HepG2 (cell line): ENCODE measurements around the gene CDK14. TPM values are rescaled to one million over a fixed set of nuclear protein-coding genes. Genes with fewer than 3 reads are reported as not detected.

ENCODE experiments used
- ATAC-seq: fragments of 200-7000 bp; cut with Tn5 transposase; 3 replicates; pipeline ENCODE4 v1.9.1; 2020; ENCODE audit warnings: mild to moderate bottlenecking, moderate library complexity
- BruUV-seq: library from RNA; stranded (reverse); fragments of 400-500 nt; replicated peaks from 2 replicates; lab custom pipeline; 2021; lab: Mats Ljungman, UMichigan
- CTCF ChIA-PET: fragments of 300-600 bp; formaldehyde crosslinking; extraction: SDS; loops from one replicate; lab custom pipeline; 2021; ENCODE audit warnings: low total read pairs, inconsistent platforms, low intra/inter-chr PET ratio; lab: Yijun Ruan, JAX
- POLR2A ChIA-PET: fragments of 350-600 bp; sonication (Branson Sonifier 250); formaldehyde crosslinking; loops from one replicate; lab custom pipeline; 2020; ENCODE audit warnings: antibody characterized with exemption, inconsistent platforms; lab: Yijun Ruan, JAX
- DNase-seq: peaks from one replicate; pipeline ENCODE4 v3.0.0-alpha.2; 2015; ENCODE audit warnings: low spot score
- FAIRE-seq: peaks from 3 replicates; lab custom pipeline; 2011; peaks lifted over from hg19 to GRCh38; lab: Jason Lieb, UNC
- H2AFZ ChIP-seq: one replicate; pipeline ENCODE4 v1.6.1; 2011; ENCODE audit warnings: low read length, inconsistent platforms
- H3K27ac ChIP-seq: fragments of 300-600 bp; 3 replicates; pipeline ENCODE4 v1.8.0; 2011; ENCODE audit warnings: mixed run types, mild to moderate bottlenecking, mixed read lengths, low read length, inconsistent platforms; ENCODE audit not compliant: insufficient read depth; ENCODE audit errors: extremely low read length
- H3K27me3 ChIP-seq, 2 experiments: fragments of 200-600 bp in 1 of 2; 2 replicates in 1 of 2; 3 replicates in 1 of 2; pipeline versions ENCODE4 v1.6.0 to v1.8.0; 2011; ENCODE audit warnings: low read length in 2 of 2, mild to moderate bottlenecking in 2 of 2, moderate library complexity in 2 of 2, inconsistent platforms in 1 of 2; ENCODE audit not compliant: insufficient read depth in 2 of 2, control insufficient read depth in 1 of 2
- H3K36me3 ChIP-seq, 2 experiments: fragments of 200-600 bp in 1 of 2; replicated peaks in 1 of 2; 2 replicates in 1 of 2; 3 replicates in 1 of 2; pipeline versions ENCODE4 v1.5.1 to v1.8.0; 2011; ENCODE audit warnings: low read length in 2 of 2, inconsistent platforms in 1 of 2; ENCODE audit not compliant: insufficient read depth in 2 of 2, control insufficient read depth in 1 of 2
- H3K4me1 ChIP-seq: 2 replicates; pipeline ENCODE4 v1.5.1; 2012; ENCODE audit warnings: low read length, inconsistent platforms; ENCODE audit not compliant: insufficient read depth
- H3K4me2 ChIP-seq: 2 replicates; pipeline ENCODE4 v1.6.0; 2011; ENCODE audit warnings: low read depth, low read length, inconsistent platforms
- H3K4me3 ChIP-seq, 3 experiments: fragments of 200-600 bp in 1 of 3; sonication (generic), shearing (Covaris generic) in 1 of 3; replicated peaks in 1 of 3; 2 replicates each; pipeline ENCODE4 v1.5.1; 2011 to 2016; ENCODE audit warnings: low read length in 3 of 3, inconsistent platforms in 2 of 3, low read depth in 2 of 3, mild to moderate bottlenecking in 2 of 3, control low read depth in 1 of 3, mixed read lengths in 1 of 3; ENCODE audit not compliant: insufficient read depth in 1 of 3
- H3K79me2 ChIP-seq: one replicate; pipeline ENCODE4 v1.6.1; 2011; ENCODE audit warnings: low read length, inconsistent platforms; ENCODE audit not compliant: insufficient read depth
- H3K9ac ChIP-seq: 2 replicates; pipeline ENCODE4 v1.6.0; 2011; ENCODE audit warnings: mild to moderate bottlenecking, low read depth, low read length, inconsistent platforms; ENCODE audit not compliant: insufficient read depth
- H3K9me3 ChIP-seq: 2 replicates; pipeline ENCODE4 v1.5.1; 2012; ENCODE audit warnings: mild to moderate bottlenecking, low read length
- H4K20me1 ChIP-seq: 2 replicates; pipeline ENCODE4 v1.6.0; 2011; ENCODE audit warnings: inconsistent platforms, mild to moderate bottlenecking, low read length, moderate library complexity; ENCODE audit not compliant: insufficient read depth
- ATRX ChIP-seq: sonication (generic); formaldehyde crosslinking; IDR thresholded peaks from 2 replicates; pipeline ENCODE4 v1.4.0; 2020; ENCODE audit warnings: missing genetic modification reagents, borderline replicate concordance
- BCL6 ChIP-seq: IDR thresholded peaks from 2 replicates; pipeline ENCODE4 v1.6.1; 2016; ENCODE audit warnings: missing genetic modification reagents, missing compliant biosample characterization
- BHLHE40 ChIP-seq: IDR thresholded peaks from 2 replicates; pipeline ENCODE4 v1.6.1; 2011; ENCODE audit warnings: low read length, improper control_type of control experiment
- HNRNPH1 ChIP-seq: fragments of 200-400 bp; formaldehyde crosslinking; optimal IDR thresholded peaks from 2 replicates; pipeline ENCODE3; 2017; ENCODE audit warnings: mild to moderate bottlenecking, low read depth, low read length
- KDM6A ChIP-seq: IDR thresholded peaks from 2 replicates; pipeline ENCODE4 v1.6.1; 2016; ENCODE audit warnings: low read depth
- KLF11 ChIP-seq: IDR thresholded peaks from 2 replicates; pipeline ENCODE4 v1.6.1; 2016; ENCODE audit warnings: missing compliant biosample characterization
- KLF15 ChIP-seq: sonication (generic); formaldehyde crosslinking; IDR thresholded peaks from 2 replicates; pipeline ENCODE4 v1.8.1; 2023; ENCODE audit warnings: borderline replicate concordance, mild to moderate bottlenecking, inconsistent platforms, missing genetic modification reagents, mixed read lengths
- SALL2 ChIP-seq: sonication (generic); formaldehyde crosslinking; IDR thresholded peaks from 2 replicates; pipeline ENCODE4 v1.8.1; 2023; ENCODE audit warnings: mild to moderate bottlenecking, missing genetic modification reagents, inconsistent platforms
- ZFP36 ChIP-seq: fragments of 150-350 bp; IDR thresholded peaks from 2 replicates; pipeline ENCODE4 v1.6.1; 2018; ENCODE audit warnings: borderline replicate concordance, low read length, low read depth; ENCODE audit not compliant: partially characterized antibody
- ZNF264 ChIP-seq: sonication (generic); formaldehyde crosslinking; IDR thresholded peaks from 2 replicates; pipeline ENCODE4 v1.4.0; 2020; ENCODE audit warnings: missing genetic modification reagents
- ZNF451 ChIP-seq: sonication (generic); formaldehyde crosslinking; IDR thresholded peaks from 2 replicates; pipeline ENCODE4 v1.5.0; 2020; ENCODE audit warnings: mild to moderate bottlenecking, missing genetic modification reagents
- ZNF468 ChIP-seq: sonication (generic); formaldehyde crosslinking; IDR thresholded peaks from 2 replicates; pipeline ENCODE4 v1.8.0; 2022; ENCODE audit warnings: mild to moderate bottlenecking, moderate library complexity, missing genetic modification reagents
- ZNF558 ChIP-seq: sonication (generic); formaldehyde crosslinking; IDR thresholded peaks from 2 replicates; pipeline ENCODE4 v1.9.0; 2022; ENCODE audit warnings: mild to moderate bottlenecking, missing genetic modification reagents, borderline replicate concordance
- ZNF75D ChIP-seq: sonication (generic); formaldehyde crosslinking; IDR thresholded peaks from 2 replicates; pipeline ENCODE4 v1.8.1; 2023; ENCODE audit warnings: missing genetic modification reagents, mild to moderate bottlenecking, borderline replicate concordance
- WGBS: methylation state at CpG from one replicate; pipeline ENCODE4 v1.1.6; 2017; ENCODE audit warnings: low lambda C conversion rate; 5-methylcytosine and 5-hydroxymethylcytosine counted together
- in situ Hi-C: cut with HindIII; loops from 2 replicates; pipeline ENCODE4 v1.10.0; 2017; ENCODE audit warnings: low pct_unique_long_range_greater_than_20kb; ENCODE audit not compliant: extremely low pct_ligation_motif_present
- intact Hi-C: fragments of 100-400 bp; cut with micrococcal nuclease; formaldehyde crosslinking; loops from one replicate; pipeline ENCODE4 v1.10.0; 2022; ENCODE audit not compliant: unreplicated experiment
- polyA plus RNA-seq, 8 experiments: library from polyadenylated mRNA; depleted of rRNA in 3 of 8; stranded (reverse) in 7 of 8; unstranded in 1 of 8; fragments of >200 nt; fragmentation: Illumina TruSeq in 4 of 8; extraction: Trizol in 4 of 8; gene quantifications; 2 replicates each; pipeline versions ENCODE4 v1.2.1 to v1.2.3, GENCODE V29; 2011 to 2016; ENCODE audit warnings: low read depth in 4 of 8, missing spikeins in 1 of 8, mixed read lengths in 1 of 8; ENCODE audit not compliant: insufficient read depth in 1 of 8
- total RNA-seq, 5 experiments: library from RNA; depleted of rRNA; stranded (reverse); fragments of >200 nt; fragmentation: Illumina TruSeq; extraction: Trizol; gene quantifications; 2 replicates each; pipeline ENCODE4 v1.2.3, GENCODE V29; 2016; ENCODE audit warnings: low read depth in 1 of 5
- TF ChIP-seq, protein P1 (sequence below): sonication (generic); formaldehyde crosslinking; IDR thresholded peaks from 2 replicates; pipeline ENCODE4 v1.5.0; 2020; ENCODE audit warnings: missing genetic modification reagents
- TF ChIP-seq, protein P2 (sequence below), 2 experiments: sonication (generic) in 1 of 2; formaldehyde crosslinking in 1 of 2; IDR thresholded peaks; 2 replicates each; pipeline versions ENCODE4 v1.4.0 to v1.6.1; 2018 to 2020; ENCODE audit warnings: missing genetic modification reagents in 2 of 2, borderline replicate concordance in 1 of 2, low read depth in 1 of 2, mild to moderate bottlenecking in 1 of 2, missing biosample characterization in 1 of 2

The CDK14 gene
- total and polyA plus RNA-seq, 2 of the 13 experiments (the other 11 are each of a cell fraction or from before 2014, with no cell fraction given): 0.26 to 0.71 TPM

DNA sequence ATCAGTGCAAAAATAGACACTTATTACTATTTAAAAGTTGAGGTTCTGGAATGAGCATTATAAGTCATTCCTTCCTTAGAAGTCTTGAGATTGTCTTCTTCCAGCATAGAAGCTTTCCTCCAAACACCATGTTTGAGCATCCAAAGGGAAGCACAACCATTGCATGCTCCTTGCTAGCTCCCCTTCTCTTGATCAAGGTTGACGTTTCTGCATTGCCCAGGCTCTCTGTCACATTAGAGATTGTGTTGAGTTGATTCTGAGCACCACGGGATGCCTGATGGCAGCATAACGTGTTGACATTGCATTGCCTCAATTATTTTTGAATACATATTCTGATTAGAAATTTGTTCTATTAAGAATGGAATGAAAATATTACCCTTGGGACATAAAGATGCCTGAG is 322.2 kb downstream of the CDK14 start:
- in situ Hi-C loops: no loop called here
- CTCF ChIA-PET: no interaction called here

More for the DNA sequence above, 322.2 kb downstream of the CDK14 start:
- Histone ChIP-seq H3K9ac (no peak overlapping the region), H3K27ac (no peak overlapping the region), H4K20me1 (no peaks in the 10 kb centered on the region), H3K79me2 (no peaks in the 10 kb centered on the region), H3K4me3 (no peak overlapping the region), H3K9me3 (no peaks in the 10 kb centered on the region), H3K4me1 (no peaks in the 10 kb centered on the region), H3K27me3 (no peaks in the 10 kb centered on the region), H3K36me3 (no peaks in the 10 kb centered on the region), H2AFZ (no peak overlapping the region), H3K4me2 (no peak overlapping the region)
- ATAC-seq (no peak), FAIRE-seq (no peak), DNase-seq (no peak)
- WGBS: 3% methylated on average over 3 of the region's 3 CpGs
- intact Hi-C loops: no loop called here
- POLR2A ChIA-PET: no interaction called here
- TF ChIP-seq ZNF264 (CRISPR knock-in tag) (no peak), BCL6 (no peak), KLF15 (no peak), ZNF558 (CRISPR knock-in tag) (no peak), ZFP36 (no peak), KLF11 (CRISPR knock-in tag) (no peak), SALL2 (CRISPR knock-in tag) (no peak), ZNF75D (CRISPR knock-in tag) (no peak), KDM6A (CRISPR knock-in tag) (no peak), HNRNPH1 (no peak), ZNF451 (CRISPR knock-in tag) (no peak), ZNF468 (no peak), BHLHE40 (no peak), ATRX (CRISPR knock-in tag) (no peak)
- TF ChIP-seq, protein P1, sequence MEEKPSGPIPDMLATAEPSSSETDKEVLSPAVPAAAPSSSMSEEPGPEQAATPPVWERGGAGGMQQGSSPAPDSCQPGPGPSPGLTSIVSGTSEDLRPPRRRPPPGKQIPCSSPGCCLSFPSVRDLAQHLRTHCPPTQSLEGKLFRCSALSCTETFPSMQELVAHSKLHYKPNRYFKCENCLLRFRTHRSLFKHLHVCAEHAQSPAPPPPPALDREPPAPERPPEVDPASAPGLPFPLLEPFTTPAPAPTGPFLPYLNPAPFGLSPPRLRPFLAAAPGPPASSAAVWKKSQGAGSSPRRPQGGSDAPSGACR (CRISPR knock-in tag): no peak
- TF ChIP-seq, protein P2, sequence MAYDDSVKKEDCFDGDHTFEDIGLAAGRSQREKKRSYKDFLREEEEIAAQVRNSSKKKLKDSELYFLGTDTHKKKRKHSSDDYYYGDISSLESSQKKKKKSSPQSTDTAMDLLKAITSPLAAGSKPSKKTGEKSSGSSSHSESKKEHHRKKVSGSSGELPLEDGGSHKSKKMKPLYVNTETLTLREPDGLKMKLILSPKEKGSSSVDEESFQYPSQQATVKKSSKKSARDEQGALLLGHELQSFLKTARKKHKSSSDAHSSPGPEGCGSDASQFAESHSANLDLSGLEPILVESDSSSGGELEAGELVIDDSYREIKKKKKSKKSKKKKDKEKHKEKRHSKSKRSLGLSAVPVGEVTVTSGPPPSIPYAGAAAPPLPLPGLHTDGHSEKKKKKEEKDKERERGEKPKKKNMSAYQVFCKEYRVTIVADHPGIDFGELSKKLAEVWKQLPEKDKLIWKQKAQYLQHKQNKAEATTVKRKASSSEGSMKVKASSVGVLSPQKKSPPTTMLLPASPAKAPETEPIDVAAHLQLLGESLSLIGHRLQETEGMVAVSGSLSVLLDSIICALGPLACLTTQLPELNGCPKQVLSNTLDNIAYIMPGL (CRISPR knock-in tag; IDR thresholded peaks at IDR 0.05; ENCODE audit: borderline replicate concordance in 1 of 2, low read depth in 1 of 2): no peak
- BruUV-seq: no TSS peak
